Vagina (tissue), 2 donors: ENCODE measurements around the gene LTBP3.

Experiments
- CTCF ChIP-seq, 3 experiments: fragments of 450-650 bp in 2 of 3; fragments of 200-600 bp in 1 of 3; sonication (generic) in 1 of 3; IDR thresholded peaks; one replicate each; pipeline ENCODE4 v1.5.1; 2017 to 2019; ENCODE audit warnings: antibody characterized with exemption in 3 of 3, mild to moderate bottlenecking in 2 of 3, moderate library complexity in 2 of 3
- POLR2A ChIP-seq, 2 donors: fragments of 450-650 bp; IDR thresholded peaks; one replicate each; pipeline ENCODE4 v1.6.1; 2017; ENCODE audit warnings: antibody characterized with exemption in 2 of 2, mild to moderate bottlenecking in 2 of 2, moderate library complexity in 2 of 2

- TF ChIP-seq CTCF (IDR thresholded peaks at IDR 0.05) (no peak), POLR2A (IDR thresholded peaks at IDR 0.05) (no peak)
Measured at GRCh38 chr11:65554057-65554818, 3.9 kb downstream of the LTBP3 start.
